NCI-H2029 treated with DMSO at 0.1 percent for 48 hours (cell line): ENCODE measurements around the gene DPP9.
"Not testable (repeated sequence)": the region's sequence is repeated elsewhere in the genome, so short reads cannot be mapped to it uniquely, and the experiment has no call there.

Experiments
- DNase-seq: peaks from one replicate; lab custom pipeline; 2025; lab: John Stamatoyannopoulos, UW

The DPP9 gene

DNA sequence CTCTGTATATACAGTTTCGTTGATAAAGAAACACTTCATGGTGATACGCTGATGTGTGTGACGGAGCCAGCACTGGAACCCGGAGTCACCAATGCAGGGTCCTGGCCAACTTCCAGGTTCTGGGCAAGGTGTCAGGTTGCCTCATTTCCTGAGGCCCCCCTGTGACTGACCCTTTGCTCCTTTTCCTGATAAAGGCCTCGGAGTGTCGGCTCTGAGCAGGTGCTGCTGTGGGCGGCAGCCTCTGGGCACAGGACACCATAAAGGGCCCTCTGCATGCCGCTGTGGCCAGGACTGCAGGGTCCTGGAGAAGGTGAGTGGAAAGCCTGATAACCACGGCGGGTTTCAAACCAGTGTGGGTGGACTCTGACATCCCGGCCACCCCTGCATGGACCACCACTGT, 36.2 kb downstream of the DPP9 start:
- DNase-seq: no peak

DNA sequence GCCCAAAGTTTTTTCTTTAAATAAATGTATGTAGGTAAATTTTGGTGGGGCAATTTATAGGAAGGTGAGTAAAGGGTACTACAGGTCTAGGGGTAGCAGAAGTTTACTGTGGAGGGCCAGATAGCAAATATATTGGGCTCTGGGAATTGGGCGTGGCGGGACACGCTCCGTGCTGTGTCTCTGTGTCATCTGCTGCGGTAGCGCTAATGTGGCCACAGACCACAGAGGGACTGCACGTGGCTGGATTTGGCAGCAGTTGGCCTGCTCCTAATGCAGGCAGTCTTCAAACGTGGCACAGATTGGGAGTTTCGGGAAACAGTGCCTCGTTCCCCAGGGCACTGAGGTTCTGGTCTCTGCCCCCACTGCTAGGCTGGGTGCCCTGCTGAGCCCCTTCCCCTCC, 36.9 kb downstream of the DPP9 start:
- DNase-seq: no peak

DNA sequence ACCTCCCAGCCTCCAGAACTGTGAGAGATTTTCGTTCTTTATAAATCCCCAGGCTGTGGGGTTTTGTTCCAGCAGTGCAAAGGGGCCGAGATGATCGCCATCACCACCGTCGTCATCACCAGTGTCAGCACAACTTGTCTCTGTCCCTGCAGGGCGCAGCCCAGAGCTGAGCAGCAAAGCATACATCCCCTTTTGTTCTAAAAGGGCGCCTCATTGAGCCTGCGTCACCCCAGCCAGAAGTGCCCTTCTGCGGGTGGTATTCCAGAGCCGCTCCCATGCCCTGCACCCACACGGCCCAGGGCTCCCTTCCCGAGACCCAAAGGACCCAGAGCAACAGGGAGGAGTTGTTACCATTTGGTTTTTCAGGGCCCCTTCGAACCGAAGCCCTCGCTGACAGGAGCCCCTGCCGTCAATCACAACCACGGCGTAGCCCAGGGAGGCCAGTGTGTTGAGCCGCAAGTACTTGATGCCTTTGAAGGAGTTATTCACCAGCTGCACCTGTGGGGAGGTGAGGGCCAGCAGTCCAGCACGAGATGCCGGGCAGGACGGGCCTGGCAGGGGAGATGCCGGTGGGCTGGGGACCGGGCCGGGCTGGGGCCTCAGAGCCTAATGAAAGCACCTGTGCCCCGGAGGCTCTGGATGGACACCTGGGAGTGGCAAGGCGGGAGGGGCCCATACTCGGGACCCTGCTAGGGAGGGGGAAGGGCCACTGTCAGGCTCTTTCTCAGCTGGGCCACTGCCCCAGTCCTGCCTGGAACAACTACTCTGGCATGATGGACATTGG, 39.1 kb downstream of the DPP9 start:
- DNase-seq: no peak

DNA sequence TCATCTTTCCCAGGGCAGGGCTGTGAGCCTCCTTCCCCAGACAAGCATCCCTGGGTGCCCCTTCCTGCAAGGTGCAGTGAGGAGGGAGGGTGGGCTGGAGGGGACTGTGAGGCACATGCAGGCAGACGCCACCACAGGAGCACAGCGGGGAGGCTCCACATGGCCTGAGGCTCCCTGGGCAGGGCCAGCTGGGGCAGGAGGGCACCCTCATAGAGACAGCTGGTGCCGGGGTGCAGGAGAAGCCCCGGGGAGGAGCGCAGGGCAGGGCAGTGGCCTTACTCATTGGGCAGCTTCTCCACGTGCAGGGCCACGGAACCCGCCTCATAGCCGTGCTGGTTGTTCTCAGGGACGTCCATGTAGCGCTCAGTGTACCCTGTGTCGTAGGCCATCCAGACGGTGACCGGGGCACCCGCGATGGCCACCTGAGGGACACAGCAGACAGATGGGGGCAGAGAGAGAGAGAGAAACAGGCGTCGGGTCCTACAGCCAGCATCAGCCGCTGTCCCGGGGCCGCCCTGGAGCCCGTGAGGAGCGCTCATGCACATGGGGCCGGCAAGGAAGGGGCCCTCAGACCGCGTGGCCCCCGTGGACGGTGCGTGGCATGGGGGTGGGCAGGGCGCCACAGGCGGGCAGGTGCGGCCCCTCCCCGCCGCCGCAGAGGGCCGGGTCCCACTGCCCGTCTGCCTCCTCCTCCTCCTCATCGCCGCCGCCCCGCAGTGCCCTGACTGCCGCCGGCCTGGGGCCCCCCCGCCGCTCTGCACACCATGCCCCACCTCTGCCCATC, 41.0 kb downstream of the DPP9 start:
- no peak for DNase-seq

DNA sequence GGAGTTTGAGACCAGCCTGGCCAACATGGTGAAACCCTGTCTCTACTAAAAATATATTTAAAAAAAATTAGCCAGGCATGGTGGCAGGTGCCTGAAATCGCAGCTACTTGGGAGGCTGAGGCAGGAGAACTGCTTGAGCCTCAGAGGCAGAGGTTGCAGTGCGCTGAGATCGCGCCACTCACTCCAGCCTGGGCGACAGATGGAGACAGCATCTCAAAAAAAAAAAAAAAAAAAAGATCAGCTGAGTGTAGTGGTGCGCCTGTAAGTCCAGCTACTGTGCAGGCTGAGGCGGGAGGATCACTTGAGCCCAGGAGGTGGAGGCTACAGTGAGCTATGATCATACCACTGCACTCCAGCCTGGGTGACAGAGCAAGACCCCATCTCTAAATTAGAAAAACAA, 43.6 kb downstream of the DPP9 start:
- not testable (repeated sequence) for DNase-seq

DNA sequence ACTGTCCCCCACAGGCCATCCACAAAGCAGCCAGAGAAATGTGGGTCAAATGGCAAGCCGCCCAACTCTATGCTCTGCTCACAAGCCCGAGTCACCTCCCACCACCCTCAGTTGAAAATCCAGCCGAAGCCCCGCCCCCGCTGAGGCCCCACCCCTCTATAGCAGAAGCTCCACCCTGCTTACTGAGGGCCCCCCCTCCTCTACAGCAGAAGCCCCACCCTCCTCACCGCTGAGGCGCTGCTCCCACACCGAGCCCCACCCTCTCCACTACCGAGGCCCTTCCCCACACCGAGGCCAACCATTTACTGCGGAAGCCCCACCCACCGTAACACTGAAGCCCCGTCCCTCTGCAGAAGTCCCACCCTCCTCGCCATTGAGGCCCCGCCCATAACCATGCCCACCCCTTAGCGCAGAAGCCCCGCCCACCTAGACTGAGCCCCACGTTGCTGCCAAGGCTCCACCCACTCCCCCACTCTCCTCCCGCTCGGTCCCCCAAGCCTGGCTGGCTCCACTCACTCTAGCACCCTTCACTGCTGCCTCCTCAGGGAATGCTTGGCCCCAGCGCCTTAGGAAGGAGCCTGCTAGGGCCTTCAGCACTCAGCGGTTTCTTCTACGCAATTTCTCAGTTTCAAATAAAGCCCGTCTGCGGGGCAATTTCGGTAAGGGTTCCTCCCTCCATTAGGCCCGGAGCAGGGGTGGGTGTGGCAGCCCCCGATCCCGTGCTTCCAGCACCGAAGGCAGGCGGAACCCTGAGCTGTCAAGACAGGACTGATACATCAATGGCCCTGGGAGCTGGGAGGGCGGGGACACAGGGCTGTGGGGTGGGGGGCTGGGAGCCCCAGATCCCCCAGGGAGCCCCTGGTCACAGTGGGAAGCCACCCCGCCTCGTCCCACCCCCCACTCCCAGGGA, 44.5 kb downstream of the DPP9 start:
- no peak for DNase-seq

DNA sequence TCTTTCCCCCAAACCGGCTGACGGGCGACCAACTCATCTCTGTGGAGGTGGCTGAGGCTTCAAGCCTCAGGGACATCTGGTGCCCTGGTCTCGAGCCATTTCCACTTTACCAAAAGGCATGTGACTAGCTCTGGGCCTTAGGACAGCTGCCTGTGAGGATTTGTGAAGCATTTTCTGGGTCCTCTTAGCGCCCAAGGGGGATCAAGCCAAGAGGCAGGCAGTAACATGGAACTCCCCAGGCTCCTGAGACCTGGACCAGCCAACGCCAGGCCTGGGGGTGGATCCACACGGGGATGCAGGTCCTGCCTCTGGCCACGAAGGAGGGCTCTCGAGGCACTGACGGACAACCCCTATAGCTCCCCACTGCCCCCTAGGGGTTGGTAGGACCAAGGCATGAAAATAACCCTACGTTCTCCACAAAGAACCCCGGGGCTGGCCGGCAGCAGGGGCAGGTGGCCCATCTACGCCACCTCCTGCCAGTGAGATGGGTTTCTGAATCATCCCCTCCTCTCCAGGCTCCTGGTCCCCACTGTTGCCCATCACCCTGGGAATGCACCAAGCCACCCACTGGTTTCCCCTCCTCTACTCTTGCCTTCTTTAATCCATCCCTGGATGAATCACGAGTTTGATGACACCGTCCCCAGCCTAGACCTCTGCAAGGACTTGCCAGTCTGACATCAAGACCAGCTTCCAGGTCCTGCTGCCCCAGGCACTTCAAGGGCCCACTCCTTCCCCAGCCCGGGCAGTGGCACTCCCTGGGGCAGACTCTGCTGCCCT, 46.5 kb downstream of the DPP9 start:
- no peak for DNase-seq

DNA sequence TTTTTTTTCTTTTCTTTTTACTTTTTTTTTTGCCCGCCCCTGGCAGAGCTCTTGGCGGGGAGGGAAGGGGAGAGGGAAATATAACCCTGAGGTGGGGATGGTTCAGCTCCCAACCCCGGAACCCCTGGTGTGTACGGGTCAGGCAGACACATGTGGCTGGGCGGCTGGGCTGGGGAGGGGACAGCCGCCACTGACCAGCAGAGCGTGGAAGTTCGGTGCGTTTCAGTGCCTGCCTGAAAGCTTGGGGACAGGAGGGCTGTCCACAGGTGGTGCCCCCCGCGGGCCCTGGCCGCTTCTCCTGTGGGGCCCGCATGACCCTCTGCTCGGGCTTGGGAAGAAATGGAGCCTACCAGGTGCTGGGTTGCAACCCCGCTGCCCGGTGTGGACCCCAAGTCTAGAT, 48.3 kb downstream of the DPP9 start:
- no peak for DNase-seq

DNA sequence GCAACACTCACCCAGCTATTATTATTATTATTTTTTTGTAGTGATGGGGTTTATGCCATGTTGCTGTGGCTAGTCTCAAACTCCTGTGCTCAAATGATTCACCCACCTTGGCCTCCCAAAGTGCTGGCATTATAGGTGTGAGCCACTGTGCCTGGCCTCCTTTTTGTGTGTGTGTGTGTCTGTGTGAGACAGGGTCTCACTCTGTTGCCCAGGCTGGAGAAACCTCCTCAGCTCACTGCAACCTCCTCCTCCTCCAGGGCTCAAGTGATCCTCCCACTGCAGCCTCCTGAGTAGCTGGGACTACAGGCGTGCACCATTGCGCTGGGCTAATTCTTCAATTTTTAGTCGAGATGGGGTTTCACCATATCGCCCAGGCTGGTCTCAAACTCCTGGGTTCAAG, 49.9 kb downstream of the DPP9 start:
- DNase-seq: no peak

DNA sequence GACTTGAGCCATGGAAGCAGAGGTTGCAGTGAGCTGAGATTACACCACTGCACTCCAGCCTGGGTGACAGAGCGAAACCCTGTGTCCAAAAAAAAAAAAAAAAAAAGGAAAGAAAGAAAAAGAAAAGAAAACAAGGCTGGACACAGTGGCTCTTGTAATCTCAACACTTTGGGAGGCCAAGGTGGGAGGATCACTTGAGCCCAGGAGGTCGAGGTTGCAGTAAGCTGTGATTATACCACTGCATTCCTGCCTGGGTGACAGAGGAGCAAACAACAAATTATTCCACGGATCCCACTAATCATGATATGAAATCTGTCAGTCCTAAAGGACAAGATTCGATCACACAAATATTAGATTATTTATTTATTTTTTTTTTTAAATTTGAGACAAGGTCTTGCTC, 50.4 kb downstream of the DPP9 start:
- DNase-seq: no peak

DNA sequence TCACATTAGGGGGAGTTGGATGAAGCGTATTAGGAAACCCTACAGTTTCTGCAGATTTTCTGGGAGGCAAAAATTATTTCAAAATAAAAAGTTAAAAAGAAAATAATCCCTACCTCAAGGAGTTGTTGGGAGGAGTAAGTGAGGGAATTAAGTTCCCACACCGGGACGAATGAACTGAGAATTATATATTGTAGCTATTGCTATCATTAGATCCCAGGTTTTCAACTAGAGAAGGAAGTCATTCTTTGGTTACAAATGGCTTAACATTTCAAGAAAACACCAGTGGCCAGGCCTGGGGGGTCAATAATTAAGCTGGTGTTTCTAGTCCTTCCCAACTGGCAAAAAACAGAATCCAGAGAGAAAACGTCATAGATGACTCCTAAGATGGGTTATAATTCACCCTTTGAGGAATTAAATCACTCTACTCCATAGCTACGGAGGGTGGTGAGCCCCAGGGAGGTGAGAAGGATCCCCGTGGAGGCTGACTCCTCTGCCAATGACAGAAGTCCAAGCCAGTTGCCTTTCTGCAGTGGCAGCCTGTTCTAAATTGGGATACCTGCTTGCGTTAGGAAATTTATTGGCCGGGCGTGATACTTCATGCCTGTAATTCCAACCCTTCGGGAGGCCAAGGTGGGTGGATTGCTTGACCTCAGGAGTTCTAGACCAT, 52.3 kb downstream of the DPP9 start:
- no peak for DNase-seq

DNA sequence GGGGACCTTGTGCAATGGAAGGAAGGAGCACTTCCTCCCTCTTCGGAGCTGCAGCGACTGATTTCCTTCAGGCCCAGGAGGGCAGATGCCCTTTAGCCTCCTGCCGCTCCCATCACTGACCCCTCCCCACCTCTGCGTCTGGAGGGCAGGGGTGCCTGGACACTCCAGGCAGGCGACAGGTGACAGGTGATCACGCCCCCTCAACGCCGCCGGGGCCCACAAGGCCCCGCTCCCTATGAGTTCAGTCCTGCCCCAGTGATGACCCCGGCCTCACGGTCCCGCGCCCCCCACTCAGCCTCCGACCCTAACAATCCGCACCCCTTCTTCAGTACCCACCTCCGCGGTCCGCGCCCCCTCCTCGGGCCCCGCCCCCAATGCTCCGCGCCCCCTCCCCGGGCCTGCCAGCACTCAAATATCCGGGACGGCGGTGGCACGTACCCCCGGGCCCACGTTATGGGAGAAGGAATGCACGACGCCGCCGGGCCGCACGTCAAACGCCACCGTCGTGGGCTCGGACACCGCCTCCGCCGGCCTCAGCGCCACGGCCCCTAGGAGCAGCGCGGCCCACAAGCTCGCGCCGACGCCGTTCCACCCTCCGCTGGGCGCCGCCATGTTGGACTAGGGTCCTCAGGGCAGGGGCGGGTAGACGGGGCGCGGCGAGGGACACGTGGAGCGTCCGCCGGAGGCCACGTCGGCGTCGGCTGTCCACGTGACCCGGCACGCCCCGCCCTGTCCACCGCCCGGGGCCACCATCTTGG, 53.7 kb downstream of the DPP9 start, which contains the start of gene MYDGF:
MYDGF (minus strand) TSS at position 620 of the 758 bp plus-strand sequence; CDS start at position 612, 8 bp downstream.
- peak; percentile 47 for DNase-seq

DNA sequence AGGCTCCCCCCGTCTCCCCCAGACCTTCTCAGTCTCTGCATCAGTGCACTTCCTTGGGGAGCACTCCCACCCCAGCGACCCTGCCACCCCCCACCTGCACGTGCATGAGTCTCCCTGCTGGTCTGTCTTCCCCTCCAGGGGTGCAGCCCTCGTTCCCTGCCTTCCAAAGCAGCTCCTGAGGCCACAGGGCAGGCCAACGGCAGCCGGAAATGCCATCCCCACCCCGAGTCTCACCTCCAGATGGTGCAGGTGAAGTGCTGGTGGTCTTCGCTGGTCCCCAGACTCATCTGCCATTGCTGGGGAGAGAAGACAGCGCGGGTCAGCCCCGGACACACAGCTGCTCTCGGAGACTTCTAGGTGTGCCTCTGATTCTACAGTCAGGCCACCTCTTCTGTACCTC, 59.0 kb downstream of the DPP9 start:
- DNase-seq: no peak

DNA sequence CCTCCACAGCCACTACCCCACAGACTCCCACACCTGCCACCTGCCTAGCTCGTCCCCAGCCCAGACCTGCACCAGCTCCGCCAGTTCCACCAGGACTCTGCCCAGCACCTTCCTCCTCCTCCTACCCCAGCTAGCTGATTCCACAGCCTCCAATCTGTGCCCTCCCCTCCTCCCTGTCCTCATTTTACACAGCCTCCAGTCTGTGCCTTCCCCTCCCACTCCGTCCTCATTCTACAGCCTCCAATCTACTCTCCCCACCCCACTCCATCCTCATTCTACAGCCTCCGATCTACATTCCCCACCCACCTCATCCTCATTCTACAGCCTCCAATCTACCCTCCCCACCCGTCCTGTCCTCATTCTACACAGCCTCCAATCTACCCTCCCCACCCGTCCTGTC, 60.8 kb downstream of the DPP9 start:
- DNase-seq: no peak

DNA sequence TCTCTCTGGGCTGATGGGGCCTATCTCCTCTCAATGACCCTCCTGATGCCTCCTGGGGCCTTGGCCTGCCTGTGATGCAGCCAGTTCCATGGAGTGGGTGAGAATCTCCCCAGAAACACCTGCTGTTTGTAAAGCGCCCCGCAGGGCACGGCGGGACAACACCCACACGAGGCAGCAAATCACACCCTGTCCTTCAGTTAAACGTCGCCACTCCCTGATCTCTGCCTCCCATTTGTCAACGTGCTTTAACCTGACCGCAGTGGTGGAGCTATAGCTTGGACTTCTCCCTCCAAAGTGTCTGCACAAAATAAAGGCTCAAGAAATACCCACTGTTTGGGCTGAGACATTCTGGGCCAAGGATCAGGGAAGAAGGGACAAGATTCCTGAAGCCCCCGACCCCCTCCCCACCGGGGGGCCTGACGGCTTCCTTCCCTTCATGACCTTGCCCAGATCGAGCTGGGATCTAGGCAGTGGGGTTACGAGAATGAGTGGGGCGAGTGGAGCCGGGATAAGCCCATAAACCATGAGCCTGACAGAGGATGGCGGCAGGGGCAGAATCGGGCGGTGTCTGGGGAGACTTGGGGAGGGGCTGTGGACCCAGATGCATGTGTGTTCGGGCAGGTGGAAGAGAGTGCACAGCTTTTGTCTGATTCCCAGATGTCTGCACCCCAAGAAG, 61.5 kb downstream of the DPP9 start:
- no peak for DNase-seq

DNA sequence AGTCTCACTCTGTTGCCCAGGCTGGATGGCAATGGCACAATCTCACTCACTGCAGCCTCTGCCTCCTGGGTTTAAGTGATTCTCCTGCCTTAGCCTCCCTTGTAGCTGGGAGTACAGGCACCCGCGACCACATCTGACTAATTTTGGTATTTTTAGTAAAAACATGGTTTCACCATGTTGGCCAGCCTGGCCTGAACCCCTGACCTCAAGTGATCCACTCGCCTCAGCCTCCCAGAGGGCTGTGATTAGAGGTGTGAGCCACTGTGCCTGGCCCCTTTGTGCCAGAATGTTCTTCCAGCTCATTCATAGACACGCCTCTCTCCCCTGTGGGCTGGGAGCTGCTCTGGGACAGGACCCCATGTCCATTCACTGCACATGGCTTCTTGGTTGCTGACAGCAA, 62.6 kb downstream of the DPP9 start:
- no peak for DNase-seq

DNA sequence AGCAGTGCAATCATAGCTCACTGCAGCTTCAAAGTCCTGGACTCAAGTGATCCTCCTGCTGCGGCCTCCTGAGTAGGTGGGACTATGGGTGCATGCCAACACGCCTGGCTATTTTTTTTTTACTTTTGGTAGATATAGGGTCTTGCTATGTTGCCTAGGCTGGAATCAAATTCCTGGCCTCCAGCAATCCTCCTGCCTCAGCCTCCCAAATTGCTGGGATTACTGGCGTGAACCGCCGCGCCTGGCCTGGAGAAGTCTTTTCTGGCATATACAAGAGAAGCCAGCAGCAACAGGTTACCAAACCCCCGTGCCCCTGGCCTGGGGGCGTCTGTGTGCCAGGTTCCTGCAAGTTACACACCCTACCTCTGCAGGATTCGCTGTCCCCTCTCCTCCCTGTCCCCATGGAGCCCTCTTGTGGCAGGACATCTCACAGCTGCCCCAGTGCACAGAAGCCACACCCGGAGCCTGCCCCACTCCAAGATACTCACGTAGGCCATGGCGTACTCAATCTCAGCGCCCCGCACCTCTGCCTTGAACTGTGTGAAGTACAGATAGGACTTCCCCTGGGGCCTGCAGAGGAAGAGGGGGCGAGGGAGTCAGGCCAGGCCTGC, 63.4 kb downstream of the DPP9 start:
- DNase-seq: no peak

DNA sequence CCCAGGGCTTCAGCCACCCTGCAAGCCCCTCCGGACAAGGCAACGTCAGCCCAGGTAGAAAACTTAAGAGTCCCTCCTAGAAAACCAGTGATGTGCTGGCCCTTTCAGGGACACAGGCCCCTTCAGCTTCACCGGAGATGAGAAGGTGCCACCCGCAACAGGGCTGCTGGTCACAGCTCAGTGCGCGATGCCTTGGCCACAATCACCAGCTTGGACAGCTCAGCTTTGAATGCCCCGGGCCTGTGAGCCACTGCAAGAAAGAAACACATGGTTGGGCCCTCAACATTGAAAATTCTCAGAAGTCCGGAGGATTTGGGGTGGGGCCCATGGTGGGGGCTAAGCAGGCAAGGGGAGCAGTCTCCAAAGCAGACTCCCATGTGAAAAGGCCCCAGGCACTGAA, 65.8 kb downstream of the DPP9 start:
- no peak for DNase-seq

DNA sequence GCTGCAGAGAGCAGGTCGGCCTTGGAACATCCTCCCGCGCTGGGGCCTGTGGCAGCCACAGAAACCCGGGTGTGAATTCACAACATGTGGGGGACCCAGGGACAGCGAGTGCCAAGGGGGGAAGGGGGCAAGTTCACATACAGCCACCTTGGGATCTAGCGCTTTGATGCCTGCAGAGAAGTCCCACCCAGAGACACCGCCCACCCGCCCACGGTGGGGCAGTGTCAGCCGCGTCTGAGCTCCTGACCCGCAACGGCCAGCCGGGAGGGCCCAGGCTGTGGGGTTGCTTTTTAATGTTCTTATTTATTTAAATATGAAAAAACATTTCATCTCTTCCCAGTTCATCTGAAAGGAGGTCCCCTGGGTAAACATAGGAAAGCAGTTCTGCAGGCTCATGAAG, 66.4 kb downstream of the DPP9 start:
- DNase-seq: no peak
